ENCODE measurements around the gene SLC35F4. TPM values are rescaled to one million over a fixed set of nuclear protein-coding genes. Genes with fewer than 3 reads are reported as not detected.

SLC35F4 gene
- total RNA-seq, 1 donor from 2014 or later: not detected

DNA sequence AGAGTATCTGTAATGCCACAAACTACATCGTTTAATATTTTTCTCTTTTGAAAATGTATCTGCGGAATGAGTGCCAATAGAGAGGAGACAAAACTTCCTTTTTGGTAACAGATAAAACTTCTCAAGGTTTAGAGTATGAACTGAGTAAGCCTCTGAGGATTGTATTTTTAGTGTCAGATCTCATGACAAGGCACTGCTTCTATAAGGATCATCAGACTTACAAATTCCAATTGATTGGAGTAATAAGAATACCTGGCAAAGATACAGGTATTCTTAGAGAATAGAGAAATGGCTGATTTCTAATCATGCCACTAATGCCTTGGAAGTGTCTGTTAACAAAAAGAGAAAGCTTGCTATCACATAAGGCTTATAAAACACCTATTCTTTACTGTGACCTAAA lies 45.3 kb downstream of the SLC35F4 start:
- Histone ChIP-seq H3K9me3 (no peaks in the 10 kb centered on the region), H3K27me3 (ENCODE audit: low read depth) (no peaks in the 10 kb centered on the region), H3K36me3 (no peaks in the 10 kb centered on the region), H3K27ac (no peak overlapping the region), H3K4me3 (no peak overlapping the region), H3K4me1 (no peaks in the 10 kb centered on the region)
- TF ChIP-seq CTCF (IDR thresholded peaks at IDR 0.05): no peak
- no peak for ATAC-seq
- intact Hi-C loops (cut with DNase I): no loop called here
- DNase-seq: no peak

DNA sequence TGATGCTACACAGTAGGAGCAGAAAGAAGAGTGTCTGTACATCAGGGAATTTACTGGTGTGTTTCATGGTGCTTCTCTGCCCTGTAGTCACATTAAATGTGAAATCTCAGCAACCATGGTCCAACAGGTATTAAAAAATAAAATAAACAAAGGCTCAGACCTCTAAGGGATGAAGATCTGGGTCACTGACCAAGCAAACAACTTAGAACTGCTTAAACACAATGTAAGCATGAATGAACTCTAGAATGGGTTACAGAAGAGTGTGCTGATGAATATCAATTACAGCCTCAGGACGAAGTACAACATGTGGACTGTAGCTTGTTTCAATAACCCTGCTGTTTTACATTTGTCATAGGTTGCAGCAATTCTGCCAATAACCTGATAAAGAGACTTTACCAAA lies 47.4 kb downstream of the SLC35F4 start:
- Histone ChIP-seq H3K27ac (no peak overlapping the region), H3K4me1 (no peaks in the 10 kb centered on the region)
- intact Hi-C loops (cut with DNase I): no loop called here

DNA sequence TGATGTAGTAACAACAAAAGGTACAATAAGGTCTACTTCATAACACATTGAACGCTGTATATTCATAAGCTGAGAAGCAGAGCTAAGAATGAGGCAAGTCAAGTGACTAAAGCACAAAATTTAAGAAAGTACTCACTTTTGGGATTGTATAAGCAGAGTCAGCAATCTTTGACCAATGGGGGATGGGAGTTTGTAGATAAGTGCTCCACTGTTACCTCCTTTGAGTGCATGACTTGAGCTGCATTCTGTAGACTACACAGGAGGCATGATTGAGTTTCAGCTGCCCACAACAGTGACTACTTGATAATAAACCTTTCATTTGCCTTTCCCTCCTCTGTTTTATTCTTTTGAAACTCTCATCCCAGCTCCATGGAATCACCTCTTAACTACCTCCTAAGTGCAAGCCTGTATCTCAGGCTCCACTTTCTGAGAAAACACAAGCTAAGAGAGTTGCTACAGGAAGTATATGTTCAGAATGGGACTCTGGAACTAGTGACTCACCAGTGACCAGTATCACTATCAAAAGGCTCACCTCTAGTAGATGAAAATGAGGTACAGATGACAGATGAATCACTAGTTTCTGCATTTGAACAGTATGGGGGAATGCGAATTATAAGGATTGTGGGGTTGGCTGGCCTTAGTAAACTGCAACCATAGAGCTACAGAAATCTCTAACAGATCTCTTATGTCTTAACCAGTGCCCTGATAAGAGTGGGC lies 49.2 kb downstream of the SLC35F4 start:
- Histone ChIP-seq H3K9me3 (no peaks in the 10 kb centered on the region), H3K27me3 (ENCODE audit: low read depth) (no peaks in the 10 kb centered on the region), H3K36me3 (no peaks in the 10 kb centered on the region), H3K4me3 (no peak overlapping the region), H3K4me1 (no peaks in the 10 kb centered on the region), H3K27ac (no peak overlapping the region)
- no peak for DNase-seq
- ATAC-seq: no peak
- no peak for TF ChIP-seq CTCF (IDR thresholded peaks at IDR 0.05)
- intact Hi-C loops (cut with DNase I): no loop called here

More for the DNA sequence above, 47.4 kb downstream of the SLC35F4 start:
- no peak for TF ChIP-seq CTCF (IDR thresholded peaks at IDR 0.05)
- Histone ChIP-seq H3K27me3 (ENCODE audit: low read depth) (no peaks in the 10 kb centered on the region), H3K4me3 (no peak overlapping the region), H3K36me3 (no peaks in the 10 kb centered on the region), H3K9me3 (no peaks in the 10 kb centered on the region)
- ATAC-seq (no peak), DNase-seq (no peak)

GRCh38 chr14:57814726-57815125 lies 51.2 kb downstream of the SLC35F4 start:
- no peak for DNase-seq
- H3K4me1 ChIP-seq: no peaks in the 10 kb centered on the region

DNA sequence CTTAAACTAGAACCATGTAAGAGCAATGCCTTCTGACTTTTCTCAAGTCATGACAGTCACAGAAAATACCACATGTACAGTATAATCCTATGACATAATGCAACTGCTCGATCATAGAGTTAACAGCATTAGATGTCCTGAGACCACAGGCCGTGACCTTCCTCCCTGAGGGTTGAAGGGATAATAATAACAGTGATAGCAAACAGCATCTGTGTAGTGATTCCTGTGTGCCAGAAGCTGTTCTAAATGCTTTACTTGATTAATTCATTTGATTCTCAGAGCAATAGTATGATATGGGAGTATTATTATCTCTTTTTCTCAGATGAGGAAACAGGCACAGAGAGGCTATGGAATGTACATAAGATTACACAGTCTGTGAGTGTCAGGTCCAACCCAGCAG lies 53.2 kb downstream of the SLC35F4 start:
- TF ChIP-seq CTCF (IDR thresholded peaks at IDR 0.05): no peak
- intact Hi-C loops (cut with DNase I): no loop called here
- Histone ChIP-seq H3K27ac (no peak overlapping the region), H3K9me3 (no peaks in the 10 kb centered on the region), H3K36me3 (no peaks in the 10 kb centered on the region), H3K4me3 (no peak overlapping the region), H3K4me1 (no peaks in the 10 kb centered on the region), H3K27me3 (ENCODE audit: low read depth) (no peaks in the 10 kb centered on the region)
- DNase-seq (no peak), ATAC-seq (no peak)

More at GRCh38 chr14:57814726-57815125, 51.2 kb downstream of the SLC35F4 start:
- Histone ChIP-seq H3K27ac (no peak overlapping the region), H3K4me3 (no peak overlapping the region), H3K27me3 (ENCODE audit: low read depth) (no peaks in the 10 kb centered on the region), H3K36me3 (no peaks in the 10 kb centered on the region), H3K9me3 (no peaks in the 10 kb centered on the region)
- no peak for TF ChIP-seq CTCF (IDR thresholded peaks at IDR 0.05)
- ATAC-seq: no peak
- intact Hi-C loops (cut with DNase I): no loop called here

Data from lower lobe of right lung (tissue), 2 donors.